KMS-11 (cell line): ENCODE results near the gene ZIC5.

Experiments used
- H2AFZ ChIP-seq: fragments of 200-600 bp; sonication (generic); 2 replicates; pipeline ENCODE4 v1.6.1; 2016; ENCODE audit warnings: antibody characterized with exemption, mixed run types, low read depth
- H3K27ac ChIP-seq: fragments of 200-600 bp; sonication (generic); 2 replicates; pipeline ENCODE4 v1.6.1; 2016; ENCODE audit warnings: mild to moderate bottlenecking, mixed run types
- H3K27me3 ChIP-seq: fragments of 200-600 bp; sonication (generic); 2 replicates; pipeline ENCODE4 v1.6.1; 2017; ENCODE audit warnings: mild to moderate bottlenecking, low read depth, mixed run types, moderate library complexity; ENCODE audit not compliant: insufficient read depth
- H3K36me3 ChIP-seq: fragments of 200-600 bp; sonication (generic); 2 replicates; pipeline ENCODE4 v1.6.1; 2017; ENCODE audit warnings: mild to moderate bottlenecking, mixed run types; ENCODE audit not compliant: insufficient read depth
- H3K4me1 ChIP-seq: fragments of 200-600 bp; sonication (generic); 2 replicates; pipeline ENCODE4 v1.6.1; 2016; ENCODE audit warnings: mild to moderate bottlenecking, low read depth, mixed run types; ENCODE audit not compliant: poor library complexity, severe bottlenecking
- H3K4me2 ChIP-seq: fragments of 200-600 bp; sonication (generic); 2 replicates; pipeline ENCODE4 v1.7.0; 2016; ENCODE audit warnings: mild to moderate bottlenecking, mixed run types
- H3K4me3 ChIP-seq: fragments of 200-600 bp; sonication (generic); IDR thresholded peaks from 2 replicates; pipeline ENCODE4 v1.6.1; 2017; ENCODE audit warnings: low read depth, low read length, mixed read lengths; ENCODE audit not compliant: insufficient read depth
- H3K79me2 ChIP-seq: fragments of 200-600 bp; sonication (generic); 2 replicates; pipeline ENCODE4 v1.6.1; 2016; ENCODE audit warnings: low read depth, mixed run types; ENCODE audit not compliant: insufficient read depth
- H3K9ac ChIP-seq: fragments of 200-600 bp; sonication (generic); 2 replicates; pipeline ENCODE4 v1.6.1; 2016; ENCODE audit warnings: mild to moderate bottlenecking, mixed run types
- H4K20me1 ChIP-seq: fragments of 200-600 bp; sonication (generic); 2 replicates; pipeline ENCODE4 v1.6.1; 2016; ENCODE audit warnings: mild to moderate bottlenecking, mixed run types; ENCODE audit not compliant: insufficient read depth
- CTCF ChIP-seq: fragments of 200-600 bp; sonication (generic); conservative IDR thresholded peaks from 2 replicates; pipeline ENCODE4 v1.6.1; 2017; ENCODE audit warnings: low read depth, mild to moderate bottlenecking, antibody characterized with exemption, low read length, moderate library complexity, mixed read lengths

ZIC5 gene

DNA sequence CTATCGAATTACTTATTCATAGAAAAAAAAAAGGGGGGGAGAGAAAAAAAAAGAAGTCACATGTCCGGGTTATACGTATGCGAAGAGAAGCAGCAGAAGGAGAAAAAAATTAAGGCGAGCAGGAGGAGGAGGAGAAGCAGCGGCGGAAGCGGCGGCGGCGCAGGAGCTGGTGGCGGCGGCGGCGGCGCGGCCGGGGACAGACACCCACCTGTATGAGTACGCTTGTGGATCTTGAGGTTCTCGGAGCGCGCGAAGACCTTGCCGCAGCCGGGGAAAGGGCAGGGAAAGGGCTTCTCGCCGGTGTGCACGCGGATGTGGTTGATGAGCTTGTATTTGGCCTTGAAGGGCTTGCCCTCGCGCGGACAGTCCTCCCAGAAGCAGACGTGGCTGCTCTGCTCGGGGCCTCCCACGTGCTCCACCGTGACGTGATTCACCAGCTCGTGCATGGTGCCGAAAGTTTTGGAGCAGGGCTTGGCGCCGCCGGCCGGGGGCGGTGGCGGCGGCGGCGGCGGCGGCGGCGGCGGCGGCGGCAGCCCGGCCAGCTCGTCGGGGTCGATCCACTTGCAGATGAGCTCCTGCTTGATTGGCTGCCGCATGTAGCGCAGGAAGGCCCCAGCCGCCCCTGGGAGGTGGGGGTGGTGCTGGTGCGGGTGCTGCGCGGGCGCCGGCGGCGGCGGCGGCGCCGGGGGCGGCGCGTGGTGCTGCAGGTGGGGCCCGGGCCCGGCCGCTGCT lies 1.5 kb downstream of the ZIC5 start:
- Histone ChIP-seq H3K79me2 (peaks cover 4% of the 10 kb centered on the region; the same call in 1 of the 2 replicates), H3K27ac (peak overlapping the region; percentile 77), H3K36me3 (no peaks in the 10 kb centered on the region), H3K4me2 (peak overlapping the region; percentile 51), H3K27me3 (no peaks in the 10 kb centered on the region), H2AFZ (peak overlapping the region; percentile 66; the same call in 1 of the 2 replicates), H3K9ac (peak overlapping the region; percentile 85), H4K20me1 (no peaks in the 10 kb centered on the region), H3K4me3 (no peak overlapping the region), H3K4me1 (no peaks in the 10 kb centered on the region)
- no peak for TF ChIP-seq CTCF

- Histone ChIP-seq H3K9ac (peak overlapping the region; percentile 85), H3K4me2 (peak overlapping the region; percentile 51), H3K36me3 (no peaks in the 10 kb centered on the region), H3K27ac (peak overlapping the region; percentile 77), H4K20me1 (no peaks in the 10 kb centered on the region), H3K4me3 (no peak overlapping the region), H3K4me1 (no peaks in the 10 kb centered on the region), H3K79me2 (peaks cover 4% of the 10 kb centered on the region; the same call in 1 of the 2 replicates), H2AFZ (peak overlapping the region; percentile 66; the same call in 1 of the 2 replicates), H3K27me3 (no peaks in the 10 kb centered on the region)
- no peak for TF ChIP-seq CTCF
These were observed 2.1 kb downstream of the ZIC5 start for GRCh38 chr13:99969453-99969918.

- Histone ChIP-seq H3K27me3 (no peaks in the 10 kb centered on the region), H3K4me2 (peak overlapping the region; percentile 51; the same call in 1 of the 2 replicates), H4K20me1 (no peaks in the 10 kb centered on the region), H3K4me3 (no peak overlapping the region), H3K79me2 (peaks cover 4% of the 10 kb centered on the region; the same call in 1 of the 2 replicates), H3K27ac (no peak overlapping the region), H3K9ac (no peak overlapping the region; the same call in 1 of the 2 replicates), H3K4me1 (no peaks in the 10 kb centered on the region), H3K36me3 (no peaks in the 10 kb centered on the region), H2AFZ (no peak overlapping the region)
- no peak for TF ChIP-seq CTCF
These were observed 2.8 kb downstream of the ZIC5 start for GRCh38 chr13:99968521-99969452.

GRCh38 chr13:99967869-99968520 lies 3.6 kb downstream of the ZIC5 start:
- no peaks in the 10 kb centered on the region for H3K27me3 ChIP-seq

More at GRCh38 chr13:99967869-99968520, 3.6 kb downstream of the ZIC5 start:
- Histone ChIP-seq H3K4me2 (no peak overlapping the region), H3K9ac (no peak overlapping the region), H3K79me2 (peaks cover 4% of the 10 kb centered on the region; the same call in 1 of the 2 replicates), H3K27ac (no peak overlapping the region), H3K4me1 (no peaks in the 10 kb centered on the region), H3K4me3 (no peak overlapping the region), H2AFZ (no peak overlapping the region), H3K36me3 (no peaks in the 10 kb centered on the region), H4K20me1 (no peaks in the 10 kb centered on the region)
- TF ChIP-seq CTCF, result no peak
